Activated T-helper 1 cell treated with anti-CD3 and anti-CD28 coated beads, Interleukin-12 subunit alpha, Interleukin-12 subunit beta, Interleukin-2, Interleukin-4 antibody, amounts not matched to agents 30 ng/mL and 10 ng/mL and 1 ng/mL, durations not matched to agents 14 hours and 24 hours and 36 hours (primary cell): ENCODE data around the gene CCDC178. TPM values are rescaled to one million over a fixed set of nuclear protein-coding genes. Genes with fewer than 3 reads are reported as not detected.
A peak's percentile ranks its signal among the peaks of the same experiment; 100 is the strongest.

Source experiments
- DNase-seq: peaks from one replicate; pipeline ENCODE4 v3.0.0; 2021; ENCODE audit warnings: low spot score
- H3K27ac Mint-ChIP-seq: one replicate; pipeline ENCODE4 v1.8.0; 2021; ENCODE audit warnings: mild to moderate bottlenecking, mixed read lengths
- H3K27me3 Mint-ChIP-seq: one replicate; pipeline ENCODE4 v1.8.0; 2022; ENCODE audit warnings: mild to moderate bottlenecking, moderate library complexity, mixed read lengths; ENCODE audit not compliant: insufficient read depth
- H3K36me3 Mint-ChIP-seq: one replicate; pipeline ENCODE4 v1.8.0; 2021; ENCODE audit warnings: low read depth, mixed read lengths
- H3K4me1 Mint-ChIP-seq: one replicate; pipeline ENCODE4 v1.8.0; 2021; ENCODE audit warnings: low read depth, mixed read lengths
- H3K4me3 Mint-ChIP-seq: one replicate; pipeline ENCODE4 v1.8.0; 2021; ENCODE audit warnings: mild to moderate bottlenecking, moderate library complexity, mixed read lengths
- H3K9me3 Mint-ChIP-seq: one replicate; pipeline ENCODE4 v1.8.0; 2021; ENCODE audit warnings: mixed read lengths
- intact Hi-C: fragments of 100-400 bp; cut with micrococcal nuclease; formaldehyde crosslinking; loops from one replicate; pipeline ENCODE4 v1.15.1; 2024
- total RNA-seq: library from RNA; stranded (reverse); gene quantifications from 2 replicates; pipeline ENCODE4 v1.2.3, GENCODE V29; 2022

The CCDC178 gene
- total RNA-seq, 1 donor from 2014 or later: not detected

DNA sequence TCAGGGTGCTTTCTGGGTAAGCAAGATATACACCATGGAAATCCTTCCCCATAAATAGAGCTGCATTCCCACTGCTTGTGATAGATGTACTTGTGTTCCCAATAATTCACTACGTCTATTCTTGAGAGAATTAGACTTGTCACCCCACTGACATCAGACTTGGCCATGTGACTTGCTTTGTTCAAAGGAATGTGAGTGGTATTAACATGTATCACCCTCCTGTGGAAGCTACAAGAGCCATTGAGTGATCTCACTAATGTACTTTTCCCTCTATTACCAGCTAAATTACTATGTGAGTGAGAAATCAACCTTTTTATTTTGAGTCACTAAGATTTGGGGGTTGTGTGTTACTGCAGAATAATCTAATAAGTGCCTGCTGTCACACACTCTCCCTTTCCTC, 176.0 kb downstream of the CCDC178 start:
- Mint-ChIP-seq H3K4me1 (no peaks in the 10 kb centered on the region), H3K27me3 (no peaks in the 10 kb centered on the region), H3K9me3 (no peaks in the 10 kb centered on the region), H3K27ac (no peak overlapping the region), H3K4me3 (no peak overlapping the region), H3K36me3 (no peaks in the 10 kb centered on the region)
- intact Hi-C loops: no loop called here
- no peak for DNase-seq

DNA sequence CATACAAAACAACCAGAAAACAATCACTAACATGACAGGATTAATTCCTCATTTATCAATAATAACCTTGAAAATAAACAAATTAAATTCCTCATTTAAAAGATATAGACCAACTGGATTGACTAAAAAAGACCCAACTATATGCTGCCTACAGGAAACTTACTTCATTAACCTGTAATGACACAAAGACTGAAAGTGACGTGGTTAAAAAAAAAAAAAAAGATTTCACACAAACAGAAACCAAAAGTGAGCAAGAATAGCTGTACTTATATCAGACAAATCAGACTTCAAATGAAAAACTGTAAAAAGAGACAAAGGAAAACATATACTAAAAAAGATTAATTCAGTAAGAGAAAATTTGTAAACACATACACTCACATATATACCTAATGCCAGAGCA, 201.2 kb downstream of the CCDC178 start:
- DNase-seq: no peak
- Mint-ChIP-seq H3K9me3 (peaks cover 10% of the 10 kb centered on the region), H3K4me3 (no peak overlapping the region), H3K4me1 (peaks cover 8% of the 10 kb centered on the region), H3K27ac (no peak overlapping the region), H3K27me3 (no peaks in the 10 kb centered on the region), H3K36me3 (no peaks in the 10 kb centered on the region)
- intact Hi-C loops: no loop called here

DNA sequence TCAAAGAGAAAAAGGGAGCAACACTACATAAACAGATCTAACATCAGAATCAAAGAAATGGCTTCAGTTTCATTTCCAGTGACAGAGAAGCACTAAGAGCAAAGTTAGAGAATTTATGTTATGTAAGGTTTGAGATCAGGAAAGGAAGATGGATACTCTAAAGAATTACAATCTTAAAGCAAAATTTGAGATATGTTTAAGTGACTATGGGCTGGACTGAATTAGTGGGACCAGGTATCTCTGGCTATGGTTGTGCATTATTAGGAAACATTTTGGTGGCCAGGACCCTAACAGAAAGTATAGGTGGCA, 208.2 kb downstream of the CCDC178 start:
- no peak for DNase-seq
- Mint-ChIP-seq H3K27ac (no peak overlapping the region), H3K4me1 (no peaks in the 10 kb centered on the region), H3K27me3 (no peaks in the 10 kb centered on the region), H3K9me3 (no peaks in the 10 kb centered on the region), H3K36me3 (no peaks in the 10 kb centered on the region), H3K4me3 (no peak overlapping the region)
- intact Hi-C loops: loop anchor here (5.0 kb wide), 1 partner anchor 1555 kb away; no protein-coding TSS in a partner anchor

DNA sequence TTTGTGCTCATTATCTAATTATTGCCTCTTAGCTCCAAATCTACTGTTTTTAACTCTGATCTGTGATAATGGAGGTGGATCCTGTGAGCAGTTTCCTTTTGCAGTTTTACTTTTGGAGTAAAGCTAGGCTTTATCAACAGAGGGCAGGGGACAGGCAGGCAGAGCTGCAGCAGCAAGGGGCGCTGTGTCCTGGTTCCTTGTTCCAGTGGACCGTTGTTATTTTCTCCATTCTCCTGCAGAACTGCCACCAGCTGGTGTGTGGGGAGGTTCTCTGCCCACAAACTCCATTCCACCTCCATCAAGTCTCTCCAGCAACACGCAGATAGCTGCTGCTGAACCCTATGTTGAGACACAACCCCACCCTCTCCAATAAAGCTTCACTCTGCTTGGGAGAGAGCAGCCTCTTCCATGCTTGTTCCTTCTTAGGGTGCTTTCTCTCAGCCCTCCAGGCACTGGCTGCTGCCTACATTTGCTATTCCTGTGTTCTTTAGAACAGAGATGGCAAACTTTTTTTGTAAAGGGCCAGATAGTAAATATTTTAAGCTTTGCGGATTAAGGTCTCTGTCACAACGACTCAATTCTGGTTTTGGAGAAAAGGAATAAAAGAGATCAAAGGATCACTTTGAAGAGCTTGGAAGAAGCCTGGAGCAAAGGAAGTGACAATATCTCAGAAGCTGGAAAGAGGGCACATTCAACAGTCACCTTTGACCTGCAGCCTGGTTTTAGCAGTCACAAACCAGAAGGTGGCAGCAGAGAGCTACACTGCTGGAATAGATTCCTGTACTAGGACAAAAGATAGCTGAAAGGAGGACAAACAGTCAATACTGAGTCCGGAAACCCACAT, 208.8 kb downstream of the CCDC178 start:
- Mint-ChIP-seq H3K4me3 (no peak overlapping the region), H3K4me1 (no peaks in the 10 kb centered on the region), H3K9me3 (no peaks in the 10 kb centered on the region), H3K36me3 (no peaks in the 10 kb centered on the region), H3K27me3 (no peaks in the 10 kb centered on the region), H3K27ac (no peak overlapping the region)
- peak; percentile 38 for DNase-seq
- intact Hi-C loops: loop anchor here (5.0 kb wide), 1 partner anchor 1556 kb away; no protein-coding TSS in a partner anchor

DNA sequence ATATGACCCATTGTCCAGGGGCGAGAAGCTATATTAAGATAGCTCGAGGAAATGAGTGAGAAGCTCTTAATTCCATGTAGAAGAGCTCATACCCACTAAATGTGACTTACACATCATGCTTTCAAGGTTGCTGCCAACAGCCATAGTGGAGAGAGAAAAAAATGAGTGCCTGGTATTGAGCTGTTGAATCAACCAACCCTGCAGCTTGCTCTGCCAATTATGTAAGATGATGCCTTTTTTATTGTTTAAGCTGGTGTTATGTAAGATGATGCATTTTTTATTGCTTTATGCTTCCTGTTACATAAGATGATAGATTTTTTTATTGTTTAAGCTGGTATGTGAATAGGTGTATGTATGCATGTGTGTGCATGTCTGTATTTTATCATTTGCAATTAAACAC, 228.2 kb downstream of the CCDC178 start:
- Mint-ChIP-seq H3K36me3 (no peaks in the 10 kb centered on the region), H3K4me1 (no peaks in the 10 kb centered on the region), H3K4me3 (no peak overlapping the region), H3K27me3 (no peaks in the 10 kb centered on the region), H3K9me3 (no peaks in the 10 kb centered on the region), H3K27ac (no peak overlapping the region)
- no peak for DNase-seq
- intact Hi-C loops: no loop called here

DNA sequence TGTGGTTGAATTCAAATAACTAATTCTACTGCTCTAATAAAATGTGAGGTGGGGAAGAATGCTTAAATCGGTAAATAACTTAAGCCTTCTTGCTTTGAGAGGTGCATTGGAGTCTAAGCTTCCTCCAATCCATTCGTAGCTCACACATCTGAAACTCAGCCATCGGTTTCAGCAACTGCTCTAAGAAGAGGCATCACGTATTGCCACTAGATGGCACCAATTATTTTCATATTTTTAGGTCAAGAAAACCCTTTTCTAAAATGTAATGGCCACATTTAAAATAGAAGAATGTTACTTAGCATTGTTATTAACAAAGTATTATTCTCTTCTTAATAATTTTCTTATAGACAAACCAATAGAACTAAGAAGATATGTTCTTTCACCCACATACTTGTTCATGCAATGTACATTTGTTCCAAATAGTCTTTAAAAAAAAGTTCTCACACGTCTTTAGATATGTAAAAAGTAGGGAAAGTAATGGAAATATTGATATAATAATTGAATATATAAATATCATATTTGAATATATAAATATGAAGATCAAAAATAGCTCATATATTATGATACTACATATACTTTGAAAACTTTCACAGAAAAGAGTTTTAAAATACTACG, 229.8 kb downstream of the CCDC178 start:
- no peaks in the 10 kb centered on the region for H3K27me3 Mint-ChIP-seq
- H3K4me1 Mint-ChIP-seq: no peaks in the 10 kb centered on the region
- no peak overlapping the region for H3K4me3 Mint-ChIP-seq
- intact Hi-C loops: no loop called here
- no peaks in the 10 kb centered on the region for H3K9me3 Mint-ChIP-seq
- H3K36me3 Mint-ChIP-seq: no peaks in the 10 kb centered on the region
- H3K27ac Mint-ChIP-seq: no peak overlapping the region
- DNase-seq: no peak

DNA sequence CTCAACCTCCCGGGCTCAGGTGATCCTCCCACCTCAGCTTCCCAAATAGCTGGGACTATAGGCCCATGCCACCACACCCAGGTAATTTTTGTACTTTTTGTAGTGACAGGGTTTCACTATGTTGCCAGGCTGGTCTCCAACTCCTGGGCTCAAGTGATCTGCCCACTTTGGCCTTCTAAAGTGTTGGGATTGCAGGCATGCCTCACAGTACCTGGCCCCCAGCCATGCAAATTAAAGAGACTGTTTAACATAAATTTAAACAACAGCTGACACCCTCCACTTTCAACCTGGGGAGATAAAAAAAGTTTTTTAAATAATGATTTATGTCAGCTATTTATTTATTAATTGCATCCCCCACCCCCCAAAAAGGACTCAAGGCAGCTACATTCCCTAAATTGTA, 234.7 kb downstream of the CCDC178 start:
- Mint-ChIP-seq H3K36me3 (no peaks in the 10 kb centered on the region), H3K27me3 (no peaks in the 10 kb centered on the region)
- DNase-seq: no peak

DNA sequence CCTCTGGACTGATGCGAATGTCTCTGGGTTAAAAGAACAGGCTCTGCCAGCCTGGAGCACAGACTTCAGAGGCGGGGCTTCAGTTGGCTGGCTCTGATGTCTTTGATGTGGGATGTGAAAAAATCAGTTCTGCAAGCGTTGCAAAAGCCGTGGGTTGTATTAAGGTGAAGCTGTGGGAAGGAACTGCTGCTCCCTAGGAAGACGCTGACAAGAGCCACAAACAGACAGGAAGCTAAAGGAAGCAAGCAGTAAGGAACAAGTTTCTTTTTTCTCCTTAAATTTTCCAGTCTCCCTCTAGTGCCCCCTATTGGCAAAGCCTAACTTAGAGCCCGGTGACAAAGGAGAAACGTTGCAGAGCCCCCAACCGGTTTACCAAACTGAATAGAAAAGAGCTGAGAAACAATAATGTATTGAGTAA, 239.0 kb downstream of the CCDC178 start:
- intact Hi-C loops: no loop called here
- H3K36me3 Mint-ChIP-seq: no peaks in the 10 kb centered on the region
- H3K4me1 Mint-ChIP-seq: no peaks in the 10 kb centered on the region
- no peaks in the 10 kb centered on the region for H3K27me3 Mint-ChIP-seq
- no peak for DNase-seq
- H3K9me3 Mint-ChIP-seq: no peaks in the 10 kb centered on the region
- H3K27ac Mint-ChIP-seq: no peak overlapping the region
- H3K4me3 Mint-ChIP-seq: no peak overlapping the region

More for the DNA sequence above, 234.7 kb downstream of the CCDC178 start:
- Mint-ChIP-seq H3K4me1 (no peaks in the 10 kb centered on the region), H3K27ac (no peak overlapping the region), H3K9me3 (no peaks in the 10 kb centered on the region), H3K4me3 (no peak overlapping the region)
- intact Hi-C loops: no loop called here

DNA sequence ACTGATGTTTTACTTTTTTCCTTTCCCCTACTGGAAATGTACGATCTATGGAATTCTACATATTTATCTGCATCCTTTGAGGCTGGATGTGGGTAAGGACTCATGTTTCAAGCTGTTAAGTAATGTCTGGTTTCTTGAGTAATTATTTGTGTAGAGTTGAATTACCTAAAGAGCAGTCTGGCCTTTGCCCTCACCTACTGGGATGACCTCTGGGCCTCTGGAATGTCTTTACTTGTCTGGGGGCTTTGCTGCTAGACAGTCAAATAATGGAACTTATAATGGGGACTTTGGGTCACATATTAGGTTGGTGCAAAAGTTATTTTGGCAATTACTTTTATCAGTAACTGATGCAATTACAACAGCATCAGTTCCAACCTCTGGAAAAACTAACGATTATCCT, 244.7 kb downstream of the CCDC178 start:
- Mint-ChIP-seq H3K4me3 (no peak overlapping the region), H3K4me1 (no peaks in the 10 kb centered on the region), H3K27me3 (no peaks in the 10 kb centered on the region), H3K9me3 (no peaks in the 10 kb centered on the region), H3K27ac (no peak overlapping the region), H3K36me3 (no peaks in the 10 kb centered on the region)
- no peak for DNase-seq
- intact Hi-C loops: no loop called here

DNA sequence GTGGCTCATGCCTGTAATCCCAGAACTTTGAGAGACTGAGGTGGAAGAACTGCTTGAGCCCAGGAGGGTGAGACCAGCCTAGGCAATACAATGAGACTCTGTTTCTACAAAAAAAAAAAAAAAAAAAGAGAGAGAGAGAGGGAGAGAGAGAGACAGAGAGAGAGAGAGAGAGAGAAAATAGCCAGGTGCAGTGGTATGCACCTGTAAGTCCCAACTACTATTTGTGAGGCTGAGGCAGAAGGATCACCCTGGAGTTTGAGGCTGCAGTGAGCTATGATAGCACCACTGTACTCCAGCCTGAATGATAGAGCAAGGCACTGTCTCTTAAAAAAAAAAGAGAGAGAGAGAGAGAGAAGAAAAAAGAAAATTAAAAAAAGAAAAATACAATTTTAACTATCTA, 245.7 kb downstream of the CCDC178 start:
- intact Hi-C loops: no loop called here
- Mint-ChIP-seq H3K36me3 (no peaks in the 10 kb centered on the region), H3K4me1 (no peaks in the 10 kb centered on the region), H3K4me3 (no peak overlapping the region), H3K27ac (no peak overlapping the region), H3K9me3 (no peaks in the 10 kb centered on the region), H3K27me3 (no peaks in the 10 kb centered on the region)
- no peak for DNase-seq

DNA sequence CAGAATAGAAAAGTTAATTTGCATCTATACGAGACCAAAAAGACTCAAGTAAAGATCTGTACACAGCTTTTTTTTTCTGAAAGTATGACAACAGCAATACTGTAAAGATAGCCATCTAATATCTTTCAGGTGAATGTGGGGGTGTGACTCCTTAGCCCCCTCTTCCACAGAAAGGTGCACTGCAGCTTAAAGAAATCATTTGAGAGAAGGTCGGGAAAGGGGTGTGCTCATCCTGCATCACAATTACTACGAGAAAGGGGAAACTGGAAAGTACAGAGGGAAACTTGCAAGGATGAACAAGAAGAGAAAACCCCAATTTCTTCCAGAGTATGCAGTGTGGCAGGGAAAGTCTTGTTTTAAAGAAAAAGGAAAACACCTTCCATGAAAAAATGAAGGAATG, 255.6 kb downstream of the CCDC178 start:
- H3K36me3 Mint-ChIP-seq: no peaks in the 10 kb centered on the region
- no peaks in the 10 kb centered on the region for H3K9me3 Mint-ChIP-seq
- no peak overlapping the region for H3K4me3 Mint-ChIP-seq
- intact Hi-C loops: no loop called here
- H3K4me1 Mint-ChIP-seq: no peaks in the 10 kb centered on the region
- H3K27me3 Mint-ChIP-seq: no peaks in the 10 kb centered on the region
- H3K27ac Mint-ChIP-seq: no peak overlapping the region
- DNase-seq: no peak

DNA sequence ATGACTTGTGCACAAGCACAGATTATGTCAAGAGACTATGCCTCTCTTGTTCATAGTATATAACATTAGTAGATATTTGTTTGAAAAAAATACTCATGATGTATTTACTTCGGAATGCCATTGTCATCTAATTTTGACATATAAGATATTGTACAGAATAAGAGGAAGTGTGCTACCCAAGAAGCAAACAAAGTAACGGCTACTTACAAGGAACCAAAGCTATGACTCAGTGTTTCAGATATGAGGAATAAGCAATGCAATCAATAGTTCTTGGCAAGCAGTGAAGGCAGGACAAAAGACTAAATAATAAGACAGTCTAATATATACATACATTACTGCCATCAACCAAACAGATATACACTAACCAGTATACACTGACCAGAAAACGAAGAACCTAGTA, 256.3 kb downstream of the CCDC178 start:
- H3K36me3 Mint-ChIP-seq: no peaks in the 10 kb centered on the region
- H3K27ac Mint-ChIP-seq: no peak overlapping the region
- no peaks in the 10 kb centered on the region for H3K4me1 Mint-ChIP-seq
- DNase-seq: no peak
- no peaks in the 10 kb centered on the region for H3K27me3 Mint-ChIP-seq
- intact Hi-C loops: no loop called here
- H3K4me3 Mint-ChIP-seq: no peak overlapping the region
- no peaks in the 10 kb centered on the region for H3K9me3 Mint-ChIP-seq

DNA sequence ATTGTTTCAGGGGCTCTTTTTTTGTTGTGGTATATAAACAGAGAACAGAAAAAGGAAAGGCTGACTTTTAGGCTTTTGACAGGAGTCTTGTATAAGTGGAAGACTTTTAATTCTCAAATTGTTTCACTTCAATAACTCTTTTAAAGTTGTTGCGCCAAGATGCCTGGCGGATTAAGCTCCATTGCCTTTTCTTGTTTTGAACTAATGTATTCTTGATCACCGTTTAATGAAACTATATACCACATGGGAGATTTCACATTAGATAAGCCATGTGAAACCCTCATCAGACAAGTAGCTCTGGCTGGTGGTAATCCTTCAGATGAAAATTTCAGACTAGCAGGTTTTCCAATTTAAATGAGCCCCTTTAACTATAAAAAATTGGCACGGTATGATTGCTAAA, 257.4 kb downstream of the CCDC178 start:
- H3K4me1 Mint-ChIP-seq: no peaks in the 10 kb centered on the region
- no peak overlapping the region for H3K4me3 Mint-ChIP-seq
- H3K27ac Mint-ChIP-seq: no peak overlapping the region
- H3K27me3 Mint-ChIP-seq: no peaks in the 10 kb centered on the region
- no peaks in the 10 kb centered on the region for H3K9me3 Mint-ChIP-seq
- H3K36me3 Mint-ChIP-seq: no peaks in the 10 kb centered on the region
- intact Hi-C loops: no loop called here
- DNase-seq: no peak
